Fibroblast of villous mesenchyme (primary cell): ENCODE measurements around the gene SH2D7. TPM values are rescaled to one million over a fixed set of nuclear protein-coding genes. Genes with fewer than 3 reads are reported as not detected.

Source experiments
- DNase-seq: peaks from one replicate; pipeline ENCODE4 v3.0.0-alpha.2; 2010; ENCODE audit warnings: low read depth
- H3K4me3 ChIP-seq: 2 replicates; pipeline ENCODE4 v1.5.1; 2011; ENCODE audit warnings: low read depth, mild to moderate bottlenecking, low read length
- CTCF ChIP-seq: IDR thresholded peaks from 2 replicates; pipeline ENCODE4 v1.5.1; 2012; ENCODE audit warnings: low read depth, mild to moderate bottlenecking, low read length; ENCODE audit not compliant: insufficient read depth
- total RNA-seq: library from RNA; depleted of rRNA; stranded (reverse); fragments of >200 nt; gene quantifications from 2 replicates; pipeline ENCODE4 v1.2.3, GENCODE V29; 2012

SH2D7 gene
- total RNA-seq, 1 donor: not detected

GRCh38 chr15:78120523-78120922 is 28.2 kb downstream of the SH2D7 start:
- DNase-seq: no peak
- no peak overlapping the region for H3K4me3 ChIP-seq
- TF ChIP-seq CTCF: no peak

- no peak overlapping the region for H3K4me3 ChIP-seq
- no peak for DNase-seq
- no peak for TF ChIP-seq CTCF
These were observed 32.9 kb downstream of the SH2D7 start for GRCh38 chr15:78125267-78125666.

GRCh38 chr15:78127882-78128281 is 35.5 kb downstream of the SH2D7 start:
- no peak for TF ChIP-seq CTCF
- no peak overlapping the region for H3K4me3 ChIP-seq
- DNase-seq: no peak

GRCh38 chr15:78129077-78129750 is 36.9 kb downstream of the SH2D7 start:
- DNase-seq: no peak
- TF ChIP-seq CTCF: no peak
- H3K4me3 ChIP-seq: no peak overlapping the region

- no peak for TF ChIP-seq CTCF
- no peak overlapping the region for H3K4me3 ChIP-seq
- DNase-seq: no peak
These were observed 37.5 kb downstream of the SH2D7 start for GRCh38 chr15:78129751-78130287.

GRCh38 chr15:78130466-78131294 is 38.3 kb downstream of the SH2D7 start:
- no peak for DNase-seq
- TF ChIP-seq CTCF: no peak
- H3K4me3 ChIP-seq: peak overlapping the region; percentile 76
